G401 (cell line): ENCODE measurements around the gene EGFL7. TPM values are rescaled to one million over a fixed set of nuclear protein-coding genes. Genes with fewer than 3 reads are reported as not detected.

Experiments used
- DNase-seq: peaks from one replicate; pipeline ENCODE4 v3.0.0-alpha.2; 2015; ENCODE audit warnings: low spot score
- in situ Hi-C: cut with HindIII; loops from 2 replicates; pipeline ENCODE4 v1.10.0; 2016; ENCODE audit warnings: low sequenced_read_pairs, mixed read lengths
- total RNA-seq: library from RNA; depleted of rRNA; stranded (reverse); fragments of >200 nt; shearing (Covaris generic); gene quantifications from 2 replicates; pipeline ENCODE4 v1.2.3, GENCODE V29; 2014; rRNA removed

Gene EGFL7
- total RNA-seq, 1 experiment from 2014 or later, result 142 TPM

- DNase-seq, result peak; percentile 63
- in situ Hi-C loops, result no loop called here
Measured at GRCh38 chr9:136721339-136722092, 58.8 kb downstream of the EGFL7 start.

Other genes with a start within 250 kb of the EGFL7 start
- 6.1 and 11.8 TPM in 2 replicates for gene INPP5E, start 223.1 kb upstream of the EGFL7 start, total RNA-seq
- gene SEC16A, start 179.9 kb upstream of the EGFL7 start, total RNA-seq, result 4.1 and 7.2 TPM in 2 replicates
- gene NOTCH1, start 116.9 kb upstream of the EGFL7 start, total RNA-seq, result 10.9 and 13.8 TPM in 2 replicates
- gene AGPAT2, start 24.5 kb downstream of the EGFL7 start, total RNA-seq, result 128 and 140 TPM in 2 replicates
- gene DIPK1B, start 49.7 kb downstream of the EGFL7 start, total RNA-seq, result 65.0 and 69.9 TPM in 2 replicates
- not detected in 2 replicates for gene LCN10, start 80.0 kb downstream of the EGFL7 start, total RNA-seq
- not detected in 2 replicates for gene LCN6, start 85.6 kb downstream of the EGFL7 start, total RNA-seq
- not detected in 2 replicates for gene LCN8, start 95.3 kb downstream of the EGFL7 start, total RNA-seq
- not detected in 2 replicates for gene LCN15, start 101.6 kb downstream of the EGFL7 start, total RNA-seq
- 60.8 and 107 TPM in 2 replicates for gene TMEM141, start 128.4 kb downstream of the EGFL7 start, total RNA-seq
- gene CCDC183, start 133.4 kb downstream of the EGFL7 start, total RNA-seq, result not detected in 2 replicates
- gene RABL6, start 145.0 kb downstream of the EGFL7 start, total RNA-seq, result 199 and 222 TPM in 2 replicates
- gene AJM1, start 179.6 kb downstream of the EGFL7 start, total RNA-seq, result 0.49 and 1.1 TPM in 2 replicates
- gene PHPT1, start 186.5 kb downstream of the EGFL7 start, total RNA-seq, result 139 and 226 TPM in 2 replicates
- gene MAMDC4, start 189.4 kb downstream of the EGFL7 start, total RNA-seq, result 1.9 TPM in 2 replicates
- 308 and 348 TPM in 2 replicates for gene EDF1, start 203.4 kb downstream of the EGFL7 start, total RNA-seq
- gene TRAF2, start 223.6 kb downstream of the EGFL7 start, total RNA-seq, result 22.6 and 36.3 TPM in 2 replicates